ENCODE data around the gene LYPD6B.

Gene LYPD6B

GRCh38 chr2:149089068-149089467, 50.6 kb downstream of the LYPD6B start:
- Histone ChIP-seq H3K9me2 (replicated peaks; ENCODE audit: low read depth, low read length) (no peaks in the 10 kb centered on the region), H3K9ac (ENCODE audit: low read depth, low read length, poor library complexity, severe bottlenecking) (no peak overlapping the region), H3K79me2 (ENCODE audit: insufficient read depth, low read length) (no peaks in the 10 kb centered on the region), H4K20me1 (ENCODE audit: insufficient read depth, low read length, poor library complexity, severe bottlenecking) (no peaks in the 10 kb centered on the region), H3K4me1 (ENCODE audit: insufficient read depth, low read length, poor library complexity, severe bottlenecking) (no peaks in the 10 kb centered on the region), H3K36me3 (ENCODE audit: insufficient read depth, low read length) (no peaks in the 10 kb centered on the region), H3K4me3 (ENCODE audit: low read length, poor library complexity, severe bottlenecking) (no peak overlapping the region), H3K4me2 (ENCODE audit: low read depth, low read length, poor library complexity, severe bottlenecking) (no peak overlapping the region), H3F3A (ENCODE audit: low read depth) (no peaks in the 10 kb centered on the region), H3K27me3 (ENCODE audit: insufficient read depth, low read length, poor library complexity, severe bottlenecking) (no peaks in the 10 kb centered on the region), H3K9me3 (ENCODE audit: insufficient read depth, low read depth, low read length) (no peaks in the 10 kb centered on the region), H2AFZ (ENCODE audit: low read length) (no peak overlapping the region)
- TF ChIP-seq, protein P1, sequence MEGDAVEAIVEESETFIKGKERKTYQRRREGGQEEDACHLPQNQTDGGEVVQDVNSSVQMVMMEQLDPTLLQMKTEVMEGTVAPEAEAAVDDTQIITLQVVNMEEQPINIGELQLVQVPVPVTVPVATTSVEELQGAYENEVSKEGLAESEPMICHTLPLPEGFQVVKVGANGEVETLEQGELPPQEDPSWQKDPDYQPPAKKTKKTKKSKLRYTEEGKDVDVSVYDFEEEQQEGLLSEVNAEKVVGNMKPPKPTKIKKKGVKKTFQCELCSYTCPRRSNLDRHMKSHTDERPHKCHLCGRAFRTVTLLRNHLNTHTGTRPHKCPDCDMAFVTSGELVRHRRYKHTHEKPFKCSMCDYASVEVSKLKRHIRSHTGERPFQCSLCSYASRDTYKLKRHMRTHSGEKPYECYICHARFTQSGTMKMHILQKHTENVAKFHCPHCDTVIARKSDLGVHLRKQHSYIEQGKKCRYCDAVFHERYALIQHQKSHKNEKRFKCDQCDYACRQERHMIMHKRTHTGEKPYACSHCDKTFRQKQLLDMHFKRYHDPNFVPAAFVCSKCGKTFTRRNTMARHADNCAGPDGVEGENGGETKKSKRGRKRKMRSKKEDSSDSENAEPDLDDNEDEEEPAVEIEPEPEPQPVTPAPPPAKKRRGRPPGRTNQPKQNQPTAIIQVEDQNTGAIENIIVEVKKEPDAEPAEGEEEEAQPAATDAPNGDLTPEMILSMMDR (conservative IDR thresholded peaks at IDR 0.05; ENCODE audit: low read length): no peak
- TF ChIP-seq EZH2phosphoT487 (IDR thresholded peaks at IDR 0.05; ENCODE audit: borderline replicate concordance): no peak

DNA sequence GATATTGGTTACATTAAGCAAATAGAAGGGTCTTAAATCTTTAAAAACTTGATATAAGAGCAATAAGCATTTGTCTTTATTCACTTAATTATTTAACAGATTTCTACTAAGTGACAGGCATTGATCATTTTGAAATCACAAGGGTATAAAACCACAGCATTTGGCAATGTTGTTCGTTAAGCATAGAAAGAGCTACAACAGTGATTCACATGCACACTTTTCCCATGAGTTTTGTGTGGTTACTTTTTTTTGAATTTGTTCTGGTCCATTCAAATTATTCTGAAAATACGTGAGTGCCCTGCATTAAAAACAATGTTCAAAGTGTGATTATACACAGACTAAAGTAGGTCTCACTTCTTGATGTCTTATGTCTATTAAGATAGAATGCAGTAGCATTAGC, 52.2 kb downstream of the LYPD6B start:
- Histone ChIP-seq H3K9me3 (ENCODE audit: insufficient read depth, low read depth, low read length) (no peaks in the 10 kb centered on the region), H3K4me1 (ENCODE audit: insufficient read depth, low read length, poor library complexity, severe bottlenecking) (no peaks in the 10 kb centered on the region), H4K20me1 (ENCODE audit: insufficient read depth, low read length, poor library complexity, severe bottlenecking) (no peaks in the 10 kb centered on the region), H3K36me3 (ENCODE audit: insufficient read depth, low read length) (no peaks in the 10 kb centered on the region), H3K4me3 (ENCODE audit: low read length, poor library complexity, severe bottlenecking) (no peak overlapping the region), H3K4me2 (ENCODE audit: low read depth, low read length, poor library complexity, severe bottlenecking) (no peak overlapping the region), H3F3A (ENCODE audit: low read depth) (no peaks in the 10 kb centered on the region), H3K79me2 (ENCODE audit: insufficient read depth, low read length) (no peaks in the 10 kb centered on the region), H3K9me2 (replicated peaks; ENCODE audit: low read depth, low read length) (no peaks in the 10 kb centered on the region), H3K9ac (ENCODE audit: low read depth, low read length, poor library complexity, severe bottlenecking) (no peak overlapping the region), H3K27me3 (ENCODE audit: insufficient read depth, low read length, poor library complexity, severe bottlenecking) (no peaks in the 10 kb centered on the region), H2AFZ (ENCODE audit: low read length) (no peak overlapping the region)
- TF ChIP-seq, protein P1 (conservative IDR thresholded peaks at IDR 0.05; ENCODE audit: low read length): no peak
- no peak for TF ChIP-seq EZH2phosphoT487 (IDR thresholded peaks at IDR 0.05; ENCODE audit: borderline replicate concordance)

GRCh38 chr2:149093579-149093978, 55.1 kb downstream of the LYPD6B start:
- Histone ChIP-seq H3K9me3 (ENCODE audit: insufficient read depth, low read depth, low read length) (no peaks in the 10 kb centered on the region), H3K36me3 (ENCODE audit: insufficient read depth, low read length) (no peaks in the 10 kb centered on the region), H2AFZ (ENCODE audit: low read length) (no peak overlapping the region), H3K79me2 (ENCODE audit: insufficient read depth, low read length) (no peaks in the 10 kb centered on the region), H3K9ac (ENCODE audit: low read depth, low read length, poor library complexity, severe bottlenecking) (no peak overlapping the region), H3K4me2 (ENCODE audit: low read depth, low read length, poor library complexity, severe bottlenecking) (no peak overlapping the region), H4K20me1 (ENCODE audit: insufficient read depth, low read length, poor library complexity, severe bottlenecking) (no peaks in the 10 kb centered on the region), H3K4me1 (ENCODE audit: insufficient read depth, low read length, poor library complexity, severe bottlenecking) (no peaks in the 10 kb centered on the region), H3K4me3 (ENCODE audit: low read length, poor library complexity, severe bottlenecking) (no peak overlapping the region), H3K9me2 (replicated peaks; ENCODE audit: low read depth, low read length) (no peaks in the 10 kb centered on the region), H3F3A (ENCODE audit: low read depth) (no peaks in the 10 kb centered on the region), H3K27me3 (ENCODE audit: insufficient read depth, low read length, poor library complexity, severe bottlenecking) (no peaks in the 10 kb centered on the region)
- TF ChIP-seq, protein P1 (conservative IDR thresholded peaks at IDR 0.05; ENCODE audit: low read length): no peak
- TF ChIP-seq EZH2phosphoT487 (IDR thresholded peaks at IDR 0.05; ENCODE audit: borderline replicate concordance): no peak

Measured in Loucy (cell line).